Fibroblast of peridontal ligament (primary cell): ENCODE data around the gene OAS3.
"Not testable (repeated sequence)": the region's sequence is repeated elsewhere in the genome, so short reads cannot be mapped to it uniquely, and the experiment has no call there.

Experiments
- DNase-seq: peaks from one replicate; pipeline ENCODE4 v3.0.0-alpha.2; 2010; ENCODE audit errors: extremely low read depth

OAS3 gene

GRCh38 chr12:112926416-112927033, 11.7 kb upstream of the OAS3 start:
- not testable (repeated sequence) for DNase-seq

GRCh38 chr12:112927475-112927874, 10.8 kb upstream of the OAS3 start:
- no peak for DNase-seq

- no peak for DNase-seq
Observed at GRCh38 chr12:112927925-112928324, 10.3 kb upstream of the OAS3 start.

- no peak for DNase-seq
Observed at GRCh38 chr12:112928978-112929377, 9.3 kb upstream of the OAS3 start.

GRCh38 chr12:112929715-112930114, 8.6 kb upstream of the OAS3 start:
- no peak for DNase-seq

- no peak for DNase-seq
Observed at GRCh38 chr12:112930350-112930749, 7.9 kb upstream of the OAS3 start.

GRCh38 chr12:112932485-112933128, 5.7 kb upstream of the OAS3 start:
- DNase-seq = no peak

GRCh38 chr12:112933129-112933505, 5.2 kb upstream of the OAS3 start:
- no peak for DNase-seq

GRCh38 chr12:112936264-112936663, 2.0 kb upstream of the OAS3 start:
- DNase-seq = no peak

GRCh38 chr12:112936927-112937326, 1.3 kb upstream of the OAS3 start:
- no peak for DNase-seq

- DNase-seq = peak; percentile 11
Observed at GRCh38 chr12:112938751-112939150, 477 bp downstream of the OAS3 start.

GRCh38 chr12:112939761-112940381, 1.6 kb downstream of the OAS3 start:
- peak; percentile 2 for DNase-seq

GRCh38 chr12:112941528-112942335, 3.5 kb downstream of the OAS3 start:
- DNase-seq = no peak

GRCh38 chr12:112942572-112942971, 4.3 kb downstream of the OAS3 start:
- DNase-seq = no peak

- no peak for DNase-seq
Observed at GRCh38 chr12:112944024-112944690, 5.9 kb downstream of the OAS3 start.

- DNase-seq = no peak
Observed at GRCh38 chr12:112945515-112945914, 7.2 kb downstream of the OAS3 start.

- DNase-seq = no peak
Observed at GRCh38 chr12:112946236-112947000, 8.1 kb downstream of the OAS3 start.

- no peak for DNase-seq
Observed at GRCh38 chr12:112947314-112947713, 9.0 kb downstream of the OAS3 start.

GRCh38 chr12:112947761-112948160, 9.5 kb downstream of the OAS3 start:
- no peak for DNase-seq

- DNase-seq = no peak
Observed at GRCh38 chr12:112948806-112949205, 10.5 kb downstream of the OAS3 start.

- DNase-seq = no peak
Observed at GRCh38 chr12:112950701-112951100, 12.4 kb downstream of the OAS3 start.
